Measurements from ENCODE around the gene TMA7.
"Not testable (repeated sequence)": the region's sequence is repeated elsewhere in the genome, so short reads cannot be mapped to it uniquely, and the experiment has no call there.

TMA7 gene

GRCh38 chr3:48470286-48470685, 30.2 kb downstream of the TMA7 start:
- no peak for DNase-seq

GRCh38 chr3:48472673-48472922, 32.5 kb downstream of the TMA7 start:
- DNase-seq = no peak

DNA sequence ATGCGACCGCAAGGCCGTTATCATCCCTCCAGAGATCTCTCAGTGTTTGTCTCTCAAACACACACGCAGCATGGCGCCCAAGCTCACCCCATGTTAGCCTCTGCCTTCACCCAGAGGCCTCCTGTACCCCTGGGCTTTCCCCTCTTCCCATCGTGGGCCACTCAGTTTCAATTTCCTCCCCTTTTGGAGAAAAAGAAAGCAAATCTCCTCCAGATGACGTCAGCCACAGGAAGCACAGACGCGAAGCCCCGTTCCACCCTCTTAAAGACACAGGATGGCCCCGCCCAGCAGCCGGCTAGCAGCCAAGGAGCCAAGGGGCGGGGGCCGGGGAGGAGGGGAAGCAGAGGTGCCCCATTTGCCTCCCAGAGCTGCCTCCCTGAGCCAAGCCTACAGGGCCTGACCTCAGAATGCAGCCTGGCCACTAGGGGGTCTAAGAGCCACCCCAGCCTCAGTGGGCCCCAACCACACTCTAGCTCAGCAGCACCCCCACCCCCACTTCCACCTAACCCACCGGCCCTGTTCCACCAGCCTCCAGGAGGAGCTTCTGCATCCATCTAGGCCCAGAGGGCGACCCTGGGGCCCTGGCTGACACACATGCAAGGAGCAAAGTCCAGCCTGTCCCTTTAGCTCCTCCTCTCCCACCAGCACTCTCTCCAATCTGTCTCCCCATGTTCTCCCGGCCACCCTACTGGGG, 33.0 kb downstream of the TMA7 start:
- DNase-seq = peak; percentile 90

GRCh38 chr3:48473617-48473952, 33.5 kb downstream of the TMA7 start:
- DNase-seq = no peak

DNA sequence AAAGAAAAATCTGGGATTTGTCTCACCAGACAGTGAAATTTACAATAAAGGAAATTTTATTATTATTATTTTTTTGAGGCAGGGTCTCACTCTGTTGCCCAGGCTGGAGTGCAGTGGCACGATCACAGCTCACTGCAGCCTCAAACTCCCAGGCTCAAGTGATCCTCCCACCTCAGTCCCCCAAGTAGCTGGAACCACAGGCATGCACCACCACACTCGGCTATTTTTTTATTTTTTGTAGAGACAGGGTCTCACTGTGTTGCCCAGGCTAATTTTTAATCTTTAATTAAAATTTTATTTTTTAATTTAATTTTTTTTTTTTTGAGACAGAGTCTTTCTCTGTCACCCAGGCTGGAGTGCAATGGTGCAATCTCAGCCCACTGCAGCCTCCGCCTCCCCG, 34.0 kb downstream of the TMA7 start:
- not testable (repeated sequence) for DNase-seq

DNA sequence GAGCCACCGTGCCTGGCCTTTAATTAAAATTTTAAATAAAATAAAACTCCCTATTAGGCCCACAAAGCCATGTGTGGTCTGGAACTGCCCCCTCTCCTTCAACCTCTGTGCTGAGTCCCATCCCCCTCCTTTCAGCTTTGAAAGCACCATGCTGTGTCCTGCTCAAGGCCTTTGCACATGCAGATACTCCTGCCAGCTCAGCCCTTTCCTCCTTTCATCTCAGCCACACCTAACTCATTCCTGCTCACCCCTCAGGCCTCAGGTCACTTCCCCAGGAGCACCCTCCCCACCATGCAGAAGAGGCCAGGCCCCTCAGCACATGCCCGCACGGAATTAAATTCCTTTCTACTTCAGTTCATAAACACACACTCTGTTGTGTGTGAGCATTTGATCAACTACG, 34.6 kb downstream of the TMA7 start:
- no peak for DNase-seq

- DNase-seq = no peak
Measured at GRCh38 chr3:48475188-48475587, 35.1 kb downstream of the TMA7 start.

GRCh38 chr3:48476426-48477053, 36.5 kb downstream of the TMA7 start:
- DNase-seq = no peak

DNA sequence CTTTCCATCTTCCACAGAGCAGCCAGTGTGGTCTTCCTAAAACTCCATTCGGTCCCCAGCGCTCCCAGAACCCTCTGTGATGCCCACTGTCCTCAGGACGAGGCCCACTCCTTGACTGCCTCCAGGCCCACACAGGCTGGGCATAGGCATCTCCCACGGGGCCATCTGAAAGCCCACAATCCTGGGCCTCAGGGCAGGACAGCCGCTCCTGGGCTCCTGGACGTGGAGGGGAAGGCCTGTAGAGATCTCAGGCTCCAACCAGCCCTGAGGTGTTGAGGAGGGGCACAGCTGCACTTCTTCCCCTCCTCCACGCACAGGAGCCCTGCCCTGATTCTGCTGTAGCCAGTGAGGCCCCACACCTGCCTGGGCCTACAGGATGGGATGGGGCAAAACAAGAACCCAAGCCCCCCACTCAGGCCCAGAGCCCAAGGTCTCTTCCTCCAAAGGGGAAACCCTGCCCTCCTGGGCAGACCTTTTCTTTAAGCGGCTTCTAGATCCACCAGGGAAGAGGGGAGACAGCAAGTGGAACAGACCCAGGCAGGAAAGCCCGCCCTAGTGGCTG, 38.0 kb downstream of the TMA7 start:
- no peak for DNase-seq

DNA sequence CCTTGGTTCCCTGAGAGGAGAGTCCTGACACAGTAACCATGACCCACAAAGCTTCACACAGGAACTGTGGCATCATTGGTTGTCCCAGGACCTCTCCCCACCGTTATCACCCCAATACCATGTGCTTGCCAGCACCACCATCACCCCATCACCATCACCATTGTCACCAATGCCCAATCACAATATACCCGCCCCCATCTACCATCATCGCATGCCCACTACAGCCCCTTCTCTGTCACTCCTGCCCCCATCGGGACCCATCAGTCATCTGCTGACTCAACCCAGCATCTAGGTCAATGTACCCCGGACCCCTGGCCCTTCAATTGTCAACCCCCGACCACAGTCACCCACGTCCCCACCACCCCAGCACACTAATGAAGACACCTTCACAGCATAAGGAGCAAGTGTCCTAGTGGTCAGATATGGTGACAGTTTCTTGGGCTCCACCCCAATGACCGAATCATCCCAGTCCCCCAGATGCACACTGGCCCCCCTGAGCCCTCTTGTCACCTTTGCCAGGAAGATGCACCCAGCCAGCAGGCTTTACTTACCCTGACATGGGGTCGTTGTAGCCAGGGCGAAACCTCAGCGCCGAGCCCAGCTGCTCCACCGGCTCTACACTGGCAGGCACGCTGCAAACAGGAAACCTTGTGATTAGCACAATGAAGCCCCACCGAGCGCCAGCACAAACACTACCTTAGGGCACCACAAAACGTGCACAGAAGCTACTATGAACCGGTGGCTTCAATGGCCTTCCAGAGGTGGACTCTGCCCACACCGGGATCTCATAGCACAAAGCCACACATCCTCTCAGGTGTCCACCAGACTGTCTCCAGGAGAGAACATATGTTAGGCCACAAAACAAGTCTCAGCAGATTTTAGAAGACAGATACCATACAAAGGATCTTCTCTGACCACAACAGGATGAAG, 38.8 kb downstream of the TMA7 start:
- peak; percentile 49 for DNase-seq

DNA sequence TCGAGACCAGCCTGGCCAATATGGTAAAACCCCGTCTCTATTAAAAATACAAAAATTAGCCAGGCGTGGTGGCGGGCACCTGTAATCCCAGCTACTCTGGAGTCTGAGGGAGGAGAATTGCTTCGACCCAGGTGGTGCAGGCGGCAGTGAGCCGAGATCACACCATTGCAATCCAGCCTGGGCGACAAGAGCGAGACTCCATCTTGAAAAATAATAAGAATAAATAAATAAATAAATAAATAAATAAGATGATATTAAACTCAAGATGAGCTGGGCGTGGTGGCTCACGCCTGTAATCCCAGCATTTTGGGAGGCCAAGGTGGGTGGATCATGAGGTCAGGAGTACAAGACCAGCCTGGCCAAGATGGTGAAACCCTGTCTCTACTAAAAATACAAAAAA, 40.8 kb downstream of the TMA7 start:
- not testable (repeated sequence) for DNase-seq

DNA sequence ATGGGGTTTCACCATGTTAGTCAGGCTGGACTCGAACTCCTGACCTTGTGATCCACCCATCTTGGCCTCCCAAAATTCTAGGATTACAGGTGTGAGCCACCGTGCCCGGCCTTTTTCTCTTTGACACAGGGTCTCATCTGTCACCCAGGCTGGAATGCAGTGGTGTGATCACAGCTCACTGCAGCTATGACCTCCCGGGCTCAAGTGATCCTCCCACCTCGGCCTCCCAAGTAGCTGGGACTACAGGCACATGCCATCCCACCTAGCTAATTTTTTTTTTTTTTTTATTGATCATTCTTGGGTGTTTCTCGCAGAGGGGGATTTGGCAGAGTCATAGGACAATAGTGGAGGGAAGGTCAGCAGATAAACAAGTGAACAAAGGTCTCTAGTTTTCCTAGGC, 42.8 kb downstream of the TMA7 start:
- not testable (repeated sequence) for DNase-seq

- DNase-seq = no peak
Measured at GRCh38 chr3:48486952-48487351, 46.9 kb downstream of the TMA7 start.

GRCh38 chr3:48492461-48493202, 52.6 kb downstream of the TMA7 start:
- no peak for DNase-seq

- DNase-seq = no peak
Measured at GRCh38 chr3:48493203-48493501, 53.1 kb downstream of the TMA7 start.
